ENCODE measurements around the gene CTNNA3.

The CTNNA3 gene

DNA sequence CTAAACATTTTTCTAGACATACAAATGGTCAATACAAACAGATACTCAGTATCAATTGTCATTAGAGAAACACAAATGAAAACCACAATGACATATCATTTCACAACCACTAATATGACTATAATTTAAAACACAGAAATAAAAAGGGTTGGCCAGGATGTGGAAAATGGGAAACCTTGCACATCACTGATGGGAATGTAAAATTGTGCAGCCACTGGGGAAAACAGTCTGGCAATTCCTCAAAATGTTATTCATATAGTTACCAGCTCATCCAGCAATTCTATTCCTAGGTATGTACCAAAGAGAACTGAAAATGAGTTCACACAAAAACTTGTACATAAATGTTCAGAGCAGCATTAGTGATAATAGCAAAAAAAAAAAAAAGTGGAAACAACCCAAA, 876.3 kb downstream of the CTNNA3 start:
- Histone ChIP-seq H3K27me3 (no peaks in the 10 kb centered on the region), H3K9me3 (no peaks in the 10 kb centered on the region), H3K4me3 (ENCODE audit: low read depth, low read length) (no peak overlapping the region), H3K36me3 (no peaks in the 10 kb centered on the region), H3K4me1 (no peaks in the 10 kb centered on the region)
- no peak for DNase-seq
- TF ChIP-seq, protein P1, sequence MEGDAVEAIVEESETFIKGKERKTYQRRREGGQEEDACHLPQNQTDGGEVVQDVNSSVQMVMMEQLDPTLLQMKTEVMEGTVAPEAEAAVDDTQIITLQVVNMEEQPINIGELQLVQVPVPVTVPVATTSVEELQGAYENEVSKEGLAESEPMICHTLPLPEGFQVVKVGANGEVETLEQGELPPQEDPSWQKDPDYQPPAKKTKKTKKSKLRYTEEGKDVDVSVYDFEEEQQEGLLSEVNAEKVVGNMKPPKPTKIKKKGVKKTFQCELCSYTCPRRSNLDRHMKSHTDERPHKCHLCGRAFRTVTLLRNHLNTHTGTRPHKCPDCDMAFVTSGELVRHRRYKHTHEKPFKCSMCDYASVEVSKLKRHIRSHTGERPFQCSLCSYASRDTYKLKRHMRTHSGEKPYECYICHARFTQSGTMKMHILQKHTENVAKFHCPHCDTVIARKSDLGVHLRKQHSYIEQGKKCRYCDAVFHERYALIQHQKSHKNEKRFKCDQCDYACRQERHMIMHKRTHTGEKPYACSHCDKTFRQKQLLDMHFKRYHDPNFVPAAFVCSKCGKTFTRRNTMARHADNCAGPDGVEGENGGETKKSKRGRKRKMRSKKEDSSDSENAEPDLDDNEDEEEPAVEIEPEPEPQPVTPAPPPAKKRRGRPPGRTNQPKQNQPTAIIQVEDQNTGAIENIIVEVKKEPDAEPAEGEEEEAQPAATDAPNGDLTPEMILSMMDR (IDR thresholded peaks at IDR 0.05; ENCODE audit: low read depth, low read length): no peak

- Histone ChIP-seq H3K4me1 (no peaks in the 10 kb centered on the region), H3K4me3 (ENCODE audit: low read depth, low read length) (no peak overlapping the region), H3K27me3 (no peaks in the 10 kb centered on the region), H3K9me3 (no peaks in the 10 kb centered on the region), H3K36me3 (no peaks in the 10 kb centered on the region)
- TF ChIP-seq, protein P1 (IDR thresholded peaks at IDR 0.05; ENCODE audit: low read depth, low read length): no peak
- no peak for DNase-seq
These were observed 882.9 kb downstream of the CTNNA3 start for GRCh38 chr10:66813122-66813521.

DNA sequence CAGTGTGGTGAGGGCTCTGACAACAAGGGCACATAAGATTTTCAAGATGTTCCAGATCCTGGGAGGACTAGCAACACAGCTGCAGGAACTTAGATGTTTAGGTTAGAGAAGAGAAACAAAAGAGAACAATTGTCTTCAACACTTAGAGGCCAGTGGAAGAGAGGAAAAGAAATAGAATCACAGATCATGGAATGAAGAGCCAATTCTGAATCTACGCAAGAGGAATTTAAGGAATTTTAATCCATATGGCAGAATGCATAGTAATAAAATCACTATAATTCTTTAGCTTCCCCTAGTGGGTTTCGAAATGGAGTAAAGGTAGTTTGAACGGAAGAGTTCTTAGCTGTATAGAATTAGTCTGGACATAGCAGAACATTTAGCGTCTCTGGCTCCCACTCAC, 884.8 kb downstream of the CTNNA3 start:
- Histone ChIP-seq H3K9me3 (no peaks in the 10 kb centered on the region), H3K27me3 (no peaks in the 10 kb centered on the region)
- no peak for DNase-seq

GRCh38 chr10:66809402-66809801, 886.6 kb downstream of the CTNNA3 start:
- Histone ChIP-seq H3K4me1 (no peaks in the 10 kb centered on the region), H3K36me3 (no peaks in the 10 kb centered on the region), H3K4me3 (ENCODE audit: low read depth, low read length) (no peak overlapping the region), H3K27me3 (no peaks in the 10 kb centered on the region), H3K9me3 (no peaks in the 10 kb centered on the region)
- TF ChIP-seq, protein P1 (IDR thresholded peaks at IDR 0.05; ENCODE audit: low read depth, low read length): no peak
- DNase-seq: no peak

More for the DNA sequence above, 884.8 kb downstream of the CTNNA3 start:
- H3K4me1 ChIP-seq: no peaks in the 10 kb centered on the region
- no peaks in the 10 kb centered on the region for H3K36me3 ChIP-seq
- H3K4me3 ChIP-seq (ENCODE audit: low read depth, low read length): no peak overlapping the region
- TF ChIP-seq, protein P1 (IDR thresholded peaks at IDR 0.05; ENCODE audit: low read depth, low read length): no peak

DNA sequence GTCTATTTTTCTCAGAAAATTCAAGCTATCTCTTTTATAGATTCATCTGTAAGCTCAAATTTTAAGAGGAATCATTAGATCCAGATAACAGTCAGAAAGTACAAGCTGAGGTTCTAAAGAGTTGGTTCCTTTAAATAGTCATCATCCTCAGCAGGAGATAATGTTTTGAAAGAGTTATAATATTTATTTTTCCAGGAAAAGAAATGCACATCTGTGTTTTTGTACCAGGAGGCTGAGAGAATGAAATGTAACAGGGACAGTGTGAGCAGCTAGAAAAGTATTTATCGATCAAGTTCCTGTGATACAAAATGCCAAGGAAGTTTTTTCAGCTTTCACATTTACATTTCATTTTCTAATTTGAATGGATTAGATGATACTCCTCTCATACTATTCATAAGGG, 890.4 kb downstream of the CTNNA3 start:
- H3K9me3 ChIP-seq: no peaks in the 10 kb centered on the region
- no peaks in the 10 kb centered on the region; the same call in 1 of the 2 replicates for H3K4me1 ChIP-seq
- H3K27me3 ChIP-seq: no peaks in the 10 kb centered on the region
- no peaks in the 10 kb centered on the region for H3K36me3 ChIP-seq
- DNase-seq: no peak
- TF ChIP-seq, protein P1 (IDR thresholded peaks at IDR 0.05; ENCODE audit: low read depth, low read length): no peak
- H3K4me3 ChIP-seq (ENCODE audit: low read depth, low read length): no peak overlapping the region

DNA sequence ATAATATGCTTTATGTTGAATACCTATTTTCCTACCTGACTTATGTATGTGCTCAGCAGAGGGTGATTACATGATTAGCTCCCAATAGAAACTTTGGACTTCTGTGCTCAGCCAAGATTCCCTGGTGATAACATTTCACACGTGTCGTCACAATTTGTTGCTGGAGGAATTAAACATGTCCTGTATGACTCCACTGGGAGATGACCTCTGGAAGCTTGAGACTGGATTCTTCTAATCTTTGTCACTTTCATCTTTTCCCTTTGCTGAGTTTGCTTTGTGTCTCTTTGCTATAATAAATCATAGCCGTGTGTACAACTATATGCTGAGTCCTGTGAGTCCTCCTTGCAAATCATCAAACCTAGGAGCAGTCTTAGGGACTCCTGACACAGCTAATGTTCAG, 891.0 kb downstream of the CTNNA3 start:
- H3K36me3 ChIP-seq: no peaks in the 10 kb centered on the region
- H3K4me1 ChIP-seq: no peaks in the 10 kb centered on the region; the same call in 1 of the 2 replicates
- H3K27me3 ChIP-seq: no peaks in the 10 kb centered on the region
- DNase-seq: no peak
- no peak overlapping the region for H3K4me3 ChIP-seq (ENCODE audit: low read depth, low read length)
- TF ChIP-seq, protein P1 (IDR thresholded peaks at IDR 0.05; ENCODE audit: low read depth, low read length): no peak
- no peaks in the 10 kb centered on the region for H3K9me3 ChIP-seq

Measured in BE2C (cell line).